Stimulated activated naive CD8-positive, alpha-beta T cell treated with anti-CD3 and anti-CD28 coated beads, Interleukin-15, amount 100 ng/mL, for 72 hours (primary cell): ENCODE data around the gene RGS17.

Experiments
- ATAC-seq: fragments of 150-1000 bp; cut with Tn5 transposase; 2 replicates; pipeline ENCODE4 v1.10.0; 2021; ENCODE audit warnings: mild to moderate bottlenecking, moderate library complexity
- DNase-seq, 2 donors: peaks; one replicate each; pipeline ENCODE4 v3.0.0; 2021 to 2022
- H3K27ac Mint-ChIP-seq, 2 donors: one replicate each; pipeline ENCODE4 v1.8.0; 2022; ENCODE audit warnings: mild to moderate bottlenecking in 2 of 2, mixed read lengths in 2 of 2, moderate library complexity in 2 of 2
- H3K27me3 Mint-ChIP-seq: one replicate; pipeline ENCODE4 v1.8.0; 2022; ENCODE audit warnings: mixed read lengths
- H3K4me1 Mint-ChIP-seq: one replicate; pipeline ENCODE4 v1.8.0; 2022; ENCODE audit warnings: mild to moderate bottlenecking, mixed read lengths
- H3K4me3 Mint-ChIP-seq, 2 donors: one replicate each; pipeline ENCODE4 v1.8.0; 2022; ENCODE audit warnings: mild to moderate bottlenecking in 2 of 2, mixed read lengths in 2 of 2, moderate library complexity in 1 of 2
- H3K9me3 Mint-ChIP-seq, 2 donors: one replicate each; pipeline ENCODE4 v1.8.0; 2022; ENCODE audit warnings: mixed read lengths in 2 of 2

Gene RGS17

GRCh38 chr6:153131037-153131981, at the start of gene RGS17:
RGS17 (minus strand) TSS chr6:153131282; CDS start chr6:153044018, 87,264 bp downstream.
- DNase-seq: peak; percentile 6 to 28
- Mint-ChIP-seq H3K9me3 (no peaks in the 10 kb centered on the region), H3K4me1 (peaks cover 21% of the 10 kb centered on the region), H3K27me3 (peaks cover 54% of the 10 kb centered on the region), H3K4me3 (peak within 1 kb of the TSS; percentile 88), H3K27ac (no peak within 1 kb of the TSS)
- peak; percentile 70 for ATAC-seq

GRCh38 chr6:153172815-153173214, 41.7 kb upstream of the RGS17 start:
- H3K4me3 Mint-ChIP-seq: no peak overlapping the region
- no peak overlapping the region for H3K27ac Mint-ChIP-seq
- no peaks in the 10 kb centered on the region for H3K4me1 Mint-ChIP-seq
- ATAC-seq (no peak), DNase-seq (no peak)
- H3K9me3 Mint-ChIP-seq: peaks cover 0 to 6% of the 10 kb centered on the region in 2 donors
- H3K27me3 Mint-ChIP-seq: no peaks in the 10 kb centered on the region

GRCh38 chr6:153170511-153170910, 39.4 kb upstream of the RGS17 start:
- Mint-ChIP-seq H3K27me3 (no peaks in the 10 kb centered on the region), H3K4me3 (no peak overlapping the region), H3K4me1 (no peaks in the 10 kb centered on the region), H3K27ac (no peak overlapping the region), H3K9me3 (peaks cover 0 to 6% of the 10 kb centered on the region in 2 donors)
- ATAC-seq (no peak), DNase-seq (no peak)

- ATAC-seq (no peak), DNase-seq (no peak)
- H3K4me1 Mint-ChIP-seq: no peaks in the 10 kb centered on the region
- H3K9me3 Mint-ChIP-seq: peaks cover 0 to 6% of the 10 kb centered on the region in 2 donors
- no peak overlapping the region for H3K27ac Mint-ChIP-seq
- no peaks in the 10 kb centered on the region for H3K27me3 Mint-ChIP-seq
- no peak overlapping the region for H3K4me3 Mint-ChIP-seq
These were observed 36.8 kb upstream of the RGS17 start for GRCh38 chr6:153167907-153168306.

DNA sequence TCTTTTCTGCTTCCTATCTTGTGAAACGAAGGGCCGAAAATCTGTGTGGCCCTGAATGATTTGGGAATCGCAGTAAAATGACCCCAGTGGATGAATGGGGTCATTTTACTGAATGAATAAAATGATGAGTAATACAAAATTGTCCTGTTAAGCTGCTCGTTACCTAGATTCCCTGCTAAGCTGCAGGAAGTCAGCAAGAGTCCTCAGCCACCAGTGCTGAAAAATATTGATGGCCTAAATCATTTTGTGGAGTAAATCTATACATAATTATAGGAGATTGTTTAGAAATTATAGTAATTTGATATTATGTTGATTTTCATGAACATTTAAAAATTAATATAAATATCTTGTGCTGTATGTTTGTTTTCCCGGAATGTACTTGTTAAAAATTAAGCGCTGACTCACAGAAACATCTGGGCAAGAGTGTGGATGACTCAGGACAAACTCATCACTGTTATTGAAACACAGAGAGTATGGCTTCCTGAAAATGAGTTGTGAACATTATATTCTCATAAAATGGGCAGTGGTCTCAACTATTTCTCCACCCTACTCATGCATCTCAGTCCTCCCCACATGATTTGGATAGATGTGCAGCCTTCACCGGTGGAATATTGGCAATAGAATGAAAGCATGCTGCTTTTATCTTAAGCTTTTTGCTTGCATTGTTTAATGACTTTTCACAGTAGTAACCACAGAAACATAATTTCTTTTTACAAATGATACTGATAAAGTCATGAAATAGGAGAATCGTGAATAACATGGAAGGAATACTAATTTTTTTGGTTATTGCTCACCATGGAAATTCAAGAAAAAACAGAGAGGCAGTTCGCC, 36.2 kb upstream of the RGS17 start:
- Mint-ChIP-seq H3K4me3 (no peak overlapping the region), H3K9me3 (peaks cover 0 to 6% of the 10 kb centered on the region in 2 donors), H3K27me3 (no peaks in the 10 kb centered on the region), H3K27ac (no peak overlapping the region), H3K4me1 (no peaks in the 10 kb centered on the region)
- DNase-seq (no peak), ATAC-seq (no peak)

DNA sequence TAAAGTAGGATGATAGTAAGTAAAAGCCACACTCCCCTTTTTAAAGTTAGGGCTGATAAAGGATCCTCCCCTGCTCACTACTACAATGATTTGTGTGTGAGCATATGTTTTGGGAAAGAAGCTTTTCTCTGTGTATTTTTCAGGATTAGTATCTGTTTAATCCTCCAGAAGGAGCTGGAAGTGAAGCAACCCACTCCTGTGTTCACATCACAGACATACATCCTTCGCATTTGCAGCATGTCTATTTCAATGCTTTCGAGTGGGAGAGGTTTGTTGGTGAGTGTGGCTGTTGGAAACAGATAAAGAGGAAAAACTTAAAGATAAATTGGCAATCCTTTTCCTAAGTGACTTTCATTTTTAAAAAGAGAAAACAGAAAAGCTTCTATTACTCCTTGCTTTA, 31.6 kb upstream of the RGS17 start:
- H3K4me1 Mint-ChIP-seq: no peaks in the 10 kb centered on the region
- peaks cover 0 to 12% of the 10 kb centered on the region in 2 donors for H3K9me3 Mint-ChIP-seq
- ATAC-seq: no peak

GRCh38 chr6:153162172-153162571, 31.1 kb upstream of the RGS17 start:
- DNase-seq (no peak), ATAC-seq (no peak)
- Mint-ChIP-seq H3K9me3 (peaks cover 0 to 12% of the 10 kb centered on the region in 2 donors), H3K27ac (no peak overlapping the region), H3K27me3 (peaks cover 19% of the 10 kb centered on the region), H3K4me1 (no peaks in the 10 kb centered on the region), H3K4me3 (no peak overlapping the region)

More for the DNA sequence above, 31.6 kb upstream of the RGS17 start:
- Mint-ChIP-seq H3K27ac (no peak overlapping the region), H3K4me3 (no peak overlapping the region), H3K27me3 (peaks cover 19% of the 10 kb centered on the region)
- no peak for DNase-seq

- ATAC-seq (no peak), DNase-seq (no peak)
- H3K9me3 Mint-ChIP-seq: peaks cover 0 to 12% of the 10 kb centered on the region in 2 donors
- H3K4me1 Mint-ChIP-seq: no peaks in the 10 kb centered on the region
- peaks cover 19% of the 10 kb centered on the region for H3K27me3 Mint-ChIP-seq
- H3K4me3 Mint-ChIP-seq: no peak overlapping the region
- H3K27ac Mint-ChIP-seq: no peak overlapping the region
These were observed 29.1 kb upstream of the RGS17 start for GRCh38 chr6:153160221-153160620.

DNA sequence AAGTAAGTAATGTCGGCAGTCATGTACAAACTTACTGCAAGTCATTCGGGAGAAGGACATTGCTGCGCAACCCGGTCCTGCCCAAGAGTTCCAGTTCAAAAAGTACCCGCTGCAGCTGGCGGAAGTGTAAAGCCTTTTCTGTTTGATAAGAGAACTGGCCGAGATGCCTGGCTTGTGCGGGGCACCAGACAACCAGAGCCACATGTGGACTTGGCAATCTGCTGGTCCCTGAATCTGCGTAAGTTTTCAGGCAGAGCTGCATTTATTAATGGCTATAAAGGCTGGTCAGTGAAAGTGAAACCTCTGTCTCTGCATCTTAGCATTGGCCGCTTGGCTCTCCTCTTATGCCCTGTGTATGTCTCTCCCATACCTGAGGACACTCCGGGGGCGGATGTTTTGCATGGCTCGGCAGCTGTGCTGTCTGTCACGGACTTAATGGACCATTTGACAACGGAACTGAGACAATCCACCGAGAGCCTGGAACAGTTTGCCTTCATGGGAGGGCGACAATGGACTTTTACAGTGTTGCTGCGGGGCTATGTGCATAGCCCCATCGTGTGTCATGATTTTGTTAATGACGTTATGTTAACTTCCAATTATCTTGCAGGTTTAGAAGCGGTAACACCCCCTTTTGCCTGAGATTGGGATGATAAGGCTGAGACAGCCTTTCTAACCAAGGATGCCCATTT, 19.8 kb upstream of the RGS17 start:
- no peak for ATAC-seq
- H3K4me3 Mint-ChIP-seq: no peak overlapping the region

DNA sequence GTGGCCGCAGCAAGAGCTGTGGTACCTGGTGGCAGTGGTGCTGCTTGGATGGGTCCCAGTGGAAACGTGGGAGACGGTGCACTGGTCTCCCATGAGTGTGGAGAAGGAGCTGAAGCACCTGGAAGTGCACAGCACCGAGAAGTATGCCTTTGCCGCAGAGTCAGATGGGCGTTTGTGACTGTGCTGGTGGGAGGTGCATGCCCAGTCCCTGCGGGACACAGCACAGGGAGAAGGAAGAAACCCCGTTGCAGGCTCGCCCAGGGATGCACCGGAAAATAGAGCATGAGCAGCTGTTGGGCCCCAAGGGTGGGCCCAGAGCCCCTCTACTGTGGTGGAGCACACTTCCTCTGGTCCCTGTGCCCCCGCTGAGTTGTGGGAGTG, 19.3 kb upstream of the RGS17 start:
- Mint-ChIP-seq H3K27ac (no peak overlapping the region), H3K9me3 (peaks cover 0 to 16% of the 10 kb centered on the region in 2 donors), H3K4me3 (no peak overlapping the region), H3K27me3 (no peaks in the 10 kb centered on the region), H3K4me1 (no peaks in the 10 kb centered on the region)
- no peak for DNase-seq
- peak; percentile 24 for ATAC-seq

More for the DNA sequence above, 19.8 kb upstream of the RGS17 start:
- H3K4me1 Mint-ChIP-seq: no peaks in the 10 kb centered on the region
- no peak for DNase-seq
- H3K27me3 Mint-ChIP-seq: no peaks in the 10 kb centered on the region
- peaks cover 0 to 16% of the 10 kb centered on the region in 2 donors for H3K9me3 Mint-ChIP-seq
- H3K27ac Mint-ChIP-seq: no peak overlapping the region

DNA sequence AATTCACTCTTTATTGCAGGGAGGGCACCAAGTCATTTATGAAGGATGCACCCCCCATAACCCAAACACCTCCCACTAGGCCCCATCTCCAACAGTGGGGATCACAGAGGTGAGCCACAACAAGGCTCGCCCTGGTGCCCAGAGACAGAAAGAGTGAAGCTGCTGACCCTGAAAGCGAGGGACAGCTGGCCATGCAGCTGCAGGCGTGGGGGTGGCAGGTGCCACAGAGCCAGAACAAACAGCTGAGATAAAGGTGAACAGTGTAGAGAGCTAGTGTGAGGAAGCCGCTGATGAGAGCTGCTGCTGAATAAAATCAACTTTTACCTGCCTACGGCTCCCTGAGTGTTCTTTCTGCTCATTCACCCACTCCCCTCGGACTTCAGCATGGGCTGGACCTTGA, 18.8 kb upstream of the RGS17 start:
- peaks cover under 1% of the 10 kb centered on the region for H3K27me3 Mint-ChIP-seq
- ATAC-seq (peak; percentile 3), DNase-seq (no peak)
- no peak overlapping the region for H3K4me3 Mint-ChIP-seq
- no peak overlapping the region for H3K27ac Mint-ChIP-seq
- H3K9me3 Mint-ChIP-seq: peaks cover 0 to 16% of the 10 kb centered on the region in 2 donors
- H3K4me1 Mint-ChIP-seq: no peaks in the 10 kb centered on the region

- DNase-seq (no peak), ATAC-seq (no peak)
- H3K27ac Mint-ChIP-seq: no peak overlapping the region
- peaks cover 6% of the 10 kb centered on the region for H3K27me3 Mint-ChIP-seq
- no peak overlapping the region for H3K4me3 Mint-ChIP-seq
- H3K4me1 Mint-ChIP-seq: no peaks in the 10 kb centered on the region
- H3K9me3 Mint-ChIP-seq: peaks cover 0 to 16% of the 10 kb centered on the region in 2 donors
These were observed 15.3 kb upstream of the RGS17 start for GRCh38 chr6:153146413-153146812.

DNA sequence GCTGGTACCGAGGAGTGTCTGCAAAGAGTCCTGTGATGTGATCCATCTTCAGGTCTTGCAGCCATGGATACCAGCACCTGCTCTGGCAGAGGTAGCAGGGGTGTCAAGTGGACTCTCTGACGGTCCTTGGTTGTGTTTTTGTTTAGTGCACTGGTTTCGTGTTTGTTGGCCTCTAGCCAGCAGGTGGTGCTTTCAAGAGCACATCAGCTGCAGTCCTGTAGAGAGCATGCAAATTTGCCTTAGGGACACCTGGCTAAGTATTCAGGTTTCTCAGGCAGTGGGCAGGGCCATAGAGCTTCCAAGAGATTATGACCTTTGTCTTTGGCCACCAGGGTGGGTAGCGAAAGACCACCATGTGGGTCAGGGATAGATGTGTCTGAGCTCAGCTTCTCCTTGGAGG, 14.5 kb upstream of the RGS17 start:
- DNase-seq: no peak
- Mint-ChIP-seq H3K27ac (no peak overlapping the region), H3K4me3 (no peak overlapping the region), H3K27me3 (peaks cover 6% of the 10 kb centered on the region), H3K4me1 (no peaks in the 10 kb centered on the region), H3K9me3 (peaks cover 0 to 16% of the 10 kb centered on the region in 2 donors)
- no peak for ATAC-seq

GRCh38 chr6:153143200-153143599, 12.1 kb upstream of the RGS17 start:
- Mint-ChIP-seq H3K4me1 (no peaks in the 10 kb centered on the region), H3K27me3 (peaks cover 6% of the 10 kb centered on the region), H3K9me3 (no peaks in the 10 kb centered on the region), H3K4me3 (no peak overlapping the region), H3K27ac (no peak overlapping the region)
- DNase-seq (no peak), ATAC-seq (no peak)

GRCh38 chr6:153140299-153140698, 9.2 kb upstream of the RGS17 start:
- Mint-ChIP-seq H3K4me1 (no peaks in the 10 kb centered on the region), H3K9me3 (no peaks in the 10 kb centered on the region), H3K27me3 (peaks cover 6% of the 10 kb centered on the region), H3K27ac (no peak overlapping the region), H3K4me3 (no peak overlapping the region)
- DNase-seq (no peak), ATAC-seq (no peak)
